ENCODE measurements around the gene BCL3. TPM values are rescaled to one million over a fixed set of nuclear protein-coding genes. Genes with fewer than 3 reads are reported as not detected.

Gene BCL3
- total RNA-seq, 2 experiments from 2014 or later, result 75.0 to 79.6 TPM

- H3K9me3 Mint-ChIP-seq, result peaks cover 2% of the 10 kb centered on the region
- DNase-seq, result no peak
- no peak overlapping the region for H3K4me3 Mint-ChIP-seq
- no peak overlapping the region for H3K27ac Mint-ChIP-seq
- intact Hi-C loops (cut with micrococcal nuclease), result no loop called here
- no peaks in the 10 kb centered on the region for H3K27me3 Mint-ChIP-seq
- CTCF ChIA-PET, result interaction anchor here (1.0 to 2.9 kb wide), 4 partner anchors 9 to 112 kb away, joined by 3 to 21 read pairs (median 8); no protein-coding TSS in a partner anchor
- H3K4me1 Mint-ChIP-seq (ENCODE audit: low read depth), result peaks cover 17% of the 10 kb centered on the region
- POLR2A ChIA-PET, result interaction anchor here (1.4 kb wide), 1 partner anchor 25 kb away, joined by 3 read pairs; no protein-coding TSS in a partner anchor
- H3K36me3 Mint-ChIP-seq, result no peaks in the 10 kb centered on the region
Observed at GRCh38 chr19:44732235-44733014, 16.1 kb upstream of the BCL3 start.

DNA sequence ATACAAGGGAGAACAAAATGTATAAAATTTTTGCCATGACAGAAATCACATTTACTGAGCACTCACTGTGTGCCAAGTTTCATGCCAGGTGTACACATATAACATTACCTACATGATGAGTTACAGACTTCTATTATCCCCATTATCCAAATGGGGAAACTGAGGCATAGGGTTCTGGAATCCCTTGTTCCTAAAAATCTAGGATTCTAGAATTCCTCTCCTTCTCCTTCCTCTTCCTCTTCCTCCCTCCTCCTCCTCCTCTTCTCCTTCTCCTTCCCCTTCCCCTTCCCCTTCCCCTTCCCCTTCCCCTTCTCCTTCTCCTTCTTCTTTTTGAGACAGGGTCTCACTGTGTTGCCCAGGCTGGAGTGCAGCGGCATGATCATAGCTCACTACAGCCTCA, 14.2 kb upstream of the BCL3 start:
- no peaks in the 10 kb centered on the region for H3K36me3 Mint-ChIP-seq

GRCh38 chr19:44735011-44735410, 13.5 kb upstream of the BCL3 start:
- CTCF ChIA-PET, result no interaction called here
- POLR2A ChIA-PET, result no interaction called here
- Mint-ChIP-seq H3K4me3 (no peak overlapping the region), H3K27me3 (no peaks in the 10 kb centered on the region), H3K27ac (peak overlapping the region; percentile 19), H3K9me3 (peaks cover 2% of the 10 kb centered on the region), H3K4me1 (ENCODE audit: low read depth) (peaks cover 8% of the 10 kb centered on the region), H3K36me3 (no peaks in the 10 kb centered on the region)
- no peak for DNase-seq
- intact Hi-C loops (cut with micrococcal nuclease), result no loop called here

More for the DNA sequence above, 14.2 kb upstream of the BCL3 start:
- Mint-ChIP-seq H3K4me1 (ENCODE audit: low read depth) (peaks cover 8% of the 10 kb centered on the region), H3K4me3 (no peak overlapping the region), H3K27ac (no peak overlapping the region), H3K27me3 (no peaks in the 10 kb centered on the region), H3K9me3 (peaks cover 2% of the 10 kb centered on the region)
- intact Hi-C loops (cut with micrococcal nuclease), result no loop called here
- CTCF ChIA-PET, result interaction anchor here (2.7 kb wide), 1 partner anchor 36 kb away, joined by 12 read pairs; no protein-coding TSS in a partner anchor
- POLR2A ChIA-PET, result no interaction called here
- DNase-seq, result no peak

- Mint-ChIP-seq H3K36me3 (no peaks in the 10 kb centered on the region), H3K4me3 (no peak overlapping the region), H3K27ac (no peak overlapping the region), H3K9me3 (peaks cover 2% of the 10 kb centered on the region), H3K27me3 (no peaks in the 10 kb centered on the region), H3K4me1 (ENCODE audit: low read depth) (peaks cover 18% of the 10 kb centered on the region)
- ChIA-PET CTCF (interaction anchor here (4.9 kb wide), 1 partner anchor 13 kb away, joined by 28 read pairs; no protein-coding TSS in a partner anchor), POLR2A (no interaction called here)
- intact Hi-C loops (cut with micrococcal nuclease), result no loop called here
- DNase-seq, result no peak
Observed at GRCh38 chr19:44737238-44738071, 11.1 kb upstream of the BCL3 start.

GRCh38 chr19:44738136-44738535, 10.4 kb upstream of the BCL3 start:
- no peak for DNase-seq
- Mint-ChIP-seq H3K27ac (no peak overlapping the region), H3K36me3 (no peaks in the 10 kb centered on the region), H3K27me3 (no peaks in the 10 kb centered on the region), H3K4me1 (ENCODE audit: low read depth) (peaks cover 21% of the 10 kb centered on the region), H3K9me3 (peaks cover 2% of the 10 kb centered on the region), H3K4me3 (peak overlapping the region; percentile 7)
- intact Hi-C loops (cut with micrococcal nuclease), result no loop called here
- ChIA-PET POLR2A (no interaction called here), CTCF (interaction anchor here (1.1 to 4.9 kb wide), 4 partner anchors 14 to 49 kb away, joined by 3 to 28 read pairs (median 4); no protein-coding TSS in a partner anchor)

DNA sequence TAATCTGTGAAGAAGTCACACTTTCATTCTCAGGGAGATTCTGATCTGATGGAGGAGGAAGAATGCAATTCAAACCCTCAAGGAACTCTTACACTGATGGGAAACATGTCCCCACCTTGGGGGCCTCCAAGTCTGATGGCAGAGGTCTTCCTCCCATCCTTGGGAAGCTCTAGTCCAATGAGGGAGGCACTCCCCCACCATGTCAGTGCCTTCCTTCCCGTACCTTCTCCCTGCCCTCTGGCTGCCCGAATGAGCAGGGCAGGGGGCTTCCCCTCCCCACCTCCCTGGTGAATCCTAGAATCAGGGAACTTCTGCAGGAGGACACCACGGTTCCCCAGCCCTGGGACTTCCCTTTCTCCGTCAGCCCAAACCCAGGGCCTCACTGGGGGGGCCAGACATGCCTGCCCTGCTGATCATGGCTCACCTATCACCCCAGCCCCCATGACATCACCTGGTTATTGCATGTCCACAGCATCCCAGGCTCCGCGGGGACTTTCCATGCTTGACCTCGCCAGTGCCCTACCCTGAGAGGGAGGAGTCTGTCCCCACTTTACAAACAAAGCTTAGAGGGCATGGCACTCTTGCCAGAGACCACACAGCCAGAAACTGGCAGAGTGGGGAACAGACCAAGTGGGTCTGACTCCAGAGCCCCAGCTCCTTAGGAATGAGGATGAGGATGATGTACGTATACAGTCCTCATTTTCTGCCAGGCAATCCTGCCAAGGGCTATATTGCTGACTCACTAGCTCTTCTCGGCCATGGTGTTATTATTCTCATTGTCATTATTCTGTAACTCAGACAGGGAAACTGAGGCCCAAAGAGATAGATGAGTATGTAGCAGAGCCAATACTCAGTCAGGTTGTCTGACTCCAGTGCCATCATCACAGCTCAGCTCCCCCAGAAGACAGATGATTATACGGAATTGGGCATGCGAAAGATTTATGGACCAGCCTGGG, 9.6 kb upstream of the BCL3 start:
- intact Hi-C loops (cut with micrococcal nuclease), result no loop called here
- no peak for DNase-seq
- H3K4me1 Mint-ChIP-seq (ENCODE audit: low read depth), result peaks cover 21% of the 10 kb centered on the region
- CTCF ChIA-PET, result interaction anchor here (0.6 to 4.9 kb wide), 5 partner anchors 15 to 50 kb away, joined by 3 to 28 read pairs (median 3); no protein-coding TSS in a partner anchor
- no peaks in the 10 kb centered on the region for H3K27me3 Mint-ChIP-seq
- H3K4me3 Mint-ChIP-seq, result peak overlapping the region; percentile 7
- no peak overlapping the region for H3K27ac Mint-ChIP-seq
- H3K9me3 Mint-ChIP-seq, result no peaks in the 10 kb centered on the region
- no peaks in the 10 kb centered on the region for H3K36me3 Mint-ChIP-seq
- POLR2A ChIA-PET, result interaction anchor here (3.1 kb wide), 1 partner anchor 15 kb away, joined by 17 read pairs; no protein-coding TSS in a partner anchor

GRCh38 chr19:44740351-44740824, 8.1 kb upstream of the BCL3 start:
- Mint-ChIP-seq H3K4me1 (ENCODE audit: low read depth) (peaks cover 19% of the 10 kb centered on the region), H3K27me3 (no peaks in the 10 kb centered on the region), H3K9me3 (no peaks in the 10 kb centered on the region), H3K36me3 (no peaks in the 10 kb centered on the region), H3K4me3 (no peak overlapping the region), H3K27ac (no peak overlapping the region)
- DNase-seq, result no peak
- POLR2A ChIA-PET, result interaction anchor here (1.3 to 3.1 kb wide), 2 partner anchors 13 to 30 kb away, joined by 4 to 17 read pairs; no protein-coding TSS in a partner anchor
- intact Hi-C loops (cut with micrococcal nuclease), result loop anchor here (10.0 kb wide), 1 partner anchor 986 kb away; the partner anchor contains the start of gene SMG9
- CTCF ChIA-PET, result interaction anchor here (4.9 kb wide), 1 partner anchor 16 kb away, joined by 28 read pairs; no protein-coding TSS in a partner anchor

DNA sequence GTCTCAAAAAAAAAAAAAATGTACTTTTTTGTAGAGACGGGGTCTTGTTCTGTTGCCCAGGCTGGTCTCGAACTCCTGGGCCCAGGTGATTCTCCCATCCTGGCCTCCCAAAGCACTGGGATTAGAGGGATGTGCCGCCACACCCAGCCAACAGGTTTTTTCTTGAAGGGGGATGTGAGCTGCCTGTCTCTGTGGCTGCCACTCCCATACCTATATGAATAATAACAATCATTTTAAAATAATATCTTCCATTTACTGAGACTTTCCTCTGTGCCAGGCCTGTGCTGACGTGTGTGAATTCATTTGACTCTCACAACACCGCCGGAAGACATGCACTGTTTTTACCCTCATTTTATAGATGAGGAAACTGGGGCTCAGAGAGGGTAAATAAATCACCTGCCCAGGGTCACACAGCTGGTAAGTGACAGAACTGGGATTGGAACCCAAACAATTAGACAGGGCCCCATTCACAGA, 7.2 kb upstream of the BCL3 start:
- H3K4me1 Mint-ChIP-seq (ENCODE audit: low read depth), result peaks cover 23% of the 10 kb centered on the region
- no peaks in the 10 kb centered on the region for H3K9me3 Mint-ChIP-seq
- no peak for DNase-seq
- H3K4me3 Mint-ChIP-seq, result no peak overlapping the region
- H3K27ac Mint-ChIP-seq, result peak overlapping the region; percentile 76
- ChIA-PET POLR2A (interaction anchor here (1.3 to 3.1 kb wide), 2 partner anchors 12 to 29 kb away, joined by 4 to 17 read pairs; no protein-coding TSS in a partner anchor), CTCF (interaction anchor here (1.6 to 4.9 kb wide), 2 partner anchors 17 to 29 kb away, joined by 3 to 28 read pairs; no protein-coding TSS in a partner anchor)
- no peaks in the 10 kb centered on the region for H3K36me3 Mint-ChIP-seq
- H3K27me3 Mint-ChIP-seq, result no peaks in the 10 kb centered on the region
- intact Hi-C loops (cut with micrococcal nuclease), result loop anchor here (10.0 kb wide), 1 partner anchor 986 kb away; the partner anchor contains the start of gene SMG9

GRCh38 chr19:44741841-44742329, 6.6 kb upstream of the BCL3 start:
- no peaks in the 10 kb centered on the region for H3K27me3 Mint-ChIP-seq
- no peak overlapping the region for H3K4me3 Mint-ChIP-seq
- H3K4me1 Mint-ChIP-seq (ENCODE audit: low read depth), result peaks cover 28% of the 10 kb centered on the region
- peak overlapping the region; percentile 76 for H3K27ac Mint-ChIP-seq
- CTCF ChIA-PET, result interaction anchor here (1.6 to 4.9 kb wide), 2 partner anchors 18 to 29 kb away, joined by 3 to 28 read pairs; no protein-coding TSS in a partner anchor
- H3K36me3 Mint-ChIP-seq, result no peaks in the 10 kb centered on the region
- DNase-seq, result peak; percentile 63
- no peaks in the 10 kb centered on the region for H3K9me3 Mint-ChIP-seq
- POLR2A ChIA-PET, result interaction anchor here (1.3 to 3.1 kb wide), 2 partner anchors 12 to 29 kb away, joined by 4 to 17 read pairs; no protein-coding TSS in a partner anchor
- intact Hi-C loops (cut with micrococcal nuclease), result loop anchor here (10.0 kb wide), 1 partner anchor 987 kb away; the partner anchor contains the start of gene SMG9

GRCh38 chr19:44742330-44743061, 6.0 kb upstream of the BCL3 start:
- Mint-ChIP-seq H3K4me1 (ENCODE audit: low read depth) (peaks cover 28% of the 10 kb centered on the region), H3K27me3 (no peaks in the 10 kb centered on the region), H3K4me3 (no peak overlapping the region), H3K9me3 (no peaks in the 10 kb centered on the region), H3K27ac (peak overlapping the region; percentile 76), H3K36me3 (no peaks in the 10 kb centered on the region)
- no peak for DNase-seq
- CTCF ChIA-PET, result interaction anchor here (0.8 to 4.9 kb wide), 4 partner anchors 18 to 51 kb away, joined by 3 to 28 read pairs (median 8); no protein-coding TSS in a partner anchor
- POLR2A ChIA-PET, result interaction anchor here (3.1 kb wide), 1 partner anchor 11 kb away, joined by 17 read pairs; no protein-coding TSS in a partner anchor
- intact Hi-C loops (cut with micrococcal nuclease), result loop anchor here (10.0 kb wide), 1 partner anchor 988 kb away; the partner anchor contains the start of gene SMG9

Measured in activated CD4-positive, alpha-beta memory T cell treated with anti-CD3 and anti-CD28 coated beads for 36 hours (primary cell).